NCI-H187 (cell line): ENCODE data around the gene ADIRF.
"Not testable (repeated sequence)": the region's sequence is repeated elsewhere in the genome, so short reads cannot be mapped to it uniquely, and the experiment has no call there.

ENCODE experiments used
- DNase-seq, 2 experiments: peaks; one replicate each; lab custom pipeline; 2025; lab: John Stamatoyannopoulos, UW

Gene ADIRF

DNA sequence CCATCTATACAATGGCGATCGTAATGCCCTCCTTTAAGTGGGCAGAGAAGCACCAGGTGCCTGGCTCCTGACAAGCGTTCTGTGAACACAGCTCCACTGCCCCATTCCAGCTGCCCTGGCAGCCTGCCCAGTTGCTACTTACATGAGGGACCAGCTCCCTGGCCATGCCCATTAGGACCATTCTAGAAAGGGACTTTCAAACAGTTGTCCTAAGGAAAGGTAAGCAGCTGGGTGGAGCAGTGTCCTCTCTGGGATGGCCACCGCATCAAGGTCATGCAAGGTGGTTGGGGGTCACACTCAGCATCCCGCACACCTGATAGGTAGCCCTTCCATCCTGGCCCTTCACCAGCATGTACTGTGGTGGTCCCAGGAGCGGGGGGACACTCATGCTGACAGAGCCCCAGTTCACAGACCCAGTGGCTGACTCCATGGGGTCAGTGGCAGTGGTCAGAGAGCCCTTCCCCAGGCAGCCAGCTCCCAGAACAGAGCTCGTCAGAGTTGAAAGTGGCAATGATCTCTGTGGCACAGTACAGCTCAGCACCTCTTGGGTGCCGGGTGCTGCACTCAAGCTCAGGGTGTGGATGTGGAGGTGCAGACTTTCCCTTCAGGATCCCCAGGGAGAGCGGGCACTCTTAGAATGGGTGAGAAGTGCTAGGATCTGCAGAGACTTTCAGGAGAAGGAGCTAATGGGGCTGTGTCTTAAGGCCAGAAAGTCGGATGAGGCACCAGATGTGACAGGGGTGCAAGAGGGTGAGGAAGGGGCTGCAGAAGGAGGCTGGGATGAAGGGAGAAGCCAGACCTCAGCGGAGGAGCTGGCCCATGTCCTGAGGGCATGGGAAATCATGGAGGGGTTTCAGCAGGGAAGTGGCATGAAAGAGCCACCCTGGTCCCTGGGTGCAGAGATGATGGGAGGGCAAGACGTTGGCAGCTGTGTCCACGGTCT, 21.8 kb upstream of the ADIRF start:
- DNase-seq: no peak

DNA sequence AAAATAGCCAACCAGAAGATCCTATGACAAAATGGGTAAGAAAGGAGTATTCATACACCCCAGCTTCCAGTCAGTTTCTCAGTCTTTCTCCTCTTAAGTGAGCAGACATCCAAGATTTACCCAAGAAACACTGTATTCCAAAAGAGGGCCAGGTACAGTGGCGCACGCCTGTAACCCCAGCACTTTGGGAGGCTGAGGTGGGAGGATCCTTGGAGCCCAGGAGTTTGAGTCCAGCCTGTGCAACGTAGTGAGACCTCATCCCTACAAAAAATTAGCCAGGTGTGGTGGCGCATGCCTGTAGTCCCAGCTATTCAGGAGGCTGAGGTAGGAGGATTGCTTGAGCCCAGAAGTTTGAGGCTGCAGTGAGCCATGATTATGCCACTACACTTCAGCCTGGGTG, 20.5 kb upstream of the ADIRF start:
- DNase-seq: not testable (repeated sequence)

DNA sequence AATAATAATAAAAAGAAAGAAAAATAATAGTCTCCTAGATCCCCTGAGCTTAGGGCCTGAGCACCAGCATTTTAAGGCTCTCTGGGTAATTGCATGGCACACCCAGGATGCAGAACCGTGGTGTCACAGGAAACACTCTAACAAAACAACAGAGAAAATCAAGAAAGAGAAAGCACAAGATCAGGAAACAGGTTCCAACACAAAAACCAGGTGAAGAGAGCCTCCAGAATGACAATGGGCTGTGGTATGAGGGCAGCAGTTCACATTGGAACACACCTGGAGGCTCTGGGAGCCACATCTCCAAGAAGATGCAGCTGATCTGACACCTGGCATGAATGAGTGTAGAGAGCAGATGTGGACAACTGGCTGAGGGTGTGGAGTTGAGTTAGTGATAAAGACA, 17.9 kb upstream of the ADIRF start:
- DNase-seq: no peak

DNA sequence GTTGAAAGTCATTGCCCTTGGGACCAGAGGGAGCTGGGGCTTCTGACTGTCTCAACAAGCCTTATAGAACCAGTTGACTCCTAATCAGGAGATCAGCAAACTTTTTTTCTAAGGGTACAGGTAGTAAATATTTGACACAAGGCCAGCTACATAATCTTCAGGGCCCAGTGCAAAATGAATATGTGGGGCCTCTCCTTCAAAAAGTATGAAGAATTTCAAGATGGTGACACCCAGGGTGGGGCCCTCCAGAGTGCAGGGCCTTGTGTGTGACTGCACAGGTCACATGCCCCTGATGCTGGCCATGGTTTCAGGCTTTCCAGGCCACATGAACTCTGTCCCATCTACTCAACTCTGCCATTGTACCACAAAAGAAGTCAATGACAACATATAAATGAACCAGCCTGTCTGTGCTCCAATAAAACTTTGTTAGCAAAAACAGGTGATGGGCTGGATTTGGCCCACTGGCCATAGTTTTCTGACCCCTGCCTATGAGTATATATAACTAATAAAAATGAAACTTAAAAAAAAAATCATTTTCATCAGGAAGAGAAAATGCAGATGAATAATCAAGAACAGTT, 17.0 kb upstream of the ADIRF start:
- no peak for DNase-seq

DNA sequence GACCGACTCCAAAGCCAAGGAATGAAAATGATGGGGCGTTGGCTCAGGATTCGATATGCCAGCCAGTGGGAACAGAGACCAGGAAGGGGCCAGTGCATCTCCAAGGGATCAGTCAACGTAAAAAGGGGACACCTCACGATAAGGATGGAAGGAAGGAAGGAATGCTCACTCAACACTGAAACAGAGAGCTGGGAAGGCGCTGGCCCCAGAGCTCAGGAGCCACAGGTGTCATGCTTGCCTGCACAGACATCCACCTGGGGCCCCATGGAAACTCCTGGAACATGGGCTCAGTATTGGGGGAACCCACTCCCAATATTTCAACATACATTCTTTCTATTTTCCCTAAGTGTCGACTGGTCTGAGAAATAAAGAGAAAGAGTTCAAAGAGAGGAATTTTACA, 16.2 kb upstream of the ADIRF start:
- no peak for DNase-seq

DNA sequence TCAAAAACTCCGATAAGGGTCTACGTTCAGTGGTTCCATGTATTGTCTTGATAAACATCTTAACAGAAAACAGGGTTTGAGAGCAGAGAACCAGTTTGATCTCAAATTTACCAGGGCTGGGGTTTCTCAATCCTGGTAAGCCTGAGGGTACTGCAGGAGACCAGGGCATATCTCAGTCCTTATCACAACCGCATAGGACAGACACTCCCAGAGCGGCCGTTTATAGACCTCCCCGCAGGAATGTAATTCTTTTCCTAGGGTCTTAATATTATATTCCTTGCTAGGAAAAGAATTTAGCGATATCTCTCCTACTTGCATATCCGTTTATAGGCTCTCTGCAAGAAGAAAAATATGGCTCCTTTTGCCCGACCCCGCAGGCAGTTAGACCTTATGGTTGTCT, 15.6 kb upstream of the ADIRF start:
- not testable (repeated sequence) for DNase-seq

DNA sequence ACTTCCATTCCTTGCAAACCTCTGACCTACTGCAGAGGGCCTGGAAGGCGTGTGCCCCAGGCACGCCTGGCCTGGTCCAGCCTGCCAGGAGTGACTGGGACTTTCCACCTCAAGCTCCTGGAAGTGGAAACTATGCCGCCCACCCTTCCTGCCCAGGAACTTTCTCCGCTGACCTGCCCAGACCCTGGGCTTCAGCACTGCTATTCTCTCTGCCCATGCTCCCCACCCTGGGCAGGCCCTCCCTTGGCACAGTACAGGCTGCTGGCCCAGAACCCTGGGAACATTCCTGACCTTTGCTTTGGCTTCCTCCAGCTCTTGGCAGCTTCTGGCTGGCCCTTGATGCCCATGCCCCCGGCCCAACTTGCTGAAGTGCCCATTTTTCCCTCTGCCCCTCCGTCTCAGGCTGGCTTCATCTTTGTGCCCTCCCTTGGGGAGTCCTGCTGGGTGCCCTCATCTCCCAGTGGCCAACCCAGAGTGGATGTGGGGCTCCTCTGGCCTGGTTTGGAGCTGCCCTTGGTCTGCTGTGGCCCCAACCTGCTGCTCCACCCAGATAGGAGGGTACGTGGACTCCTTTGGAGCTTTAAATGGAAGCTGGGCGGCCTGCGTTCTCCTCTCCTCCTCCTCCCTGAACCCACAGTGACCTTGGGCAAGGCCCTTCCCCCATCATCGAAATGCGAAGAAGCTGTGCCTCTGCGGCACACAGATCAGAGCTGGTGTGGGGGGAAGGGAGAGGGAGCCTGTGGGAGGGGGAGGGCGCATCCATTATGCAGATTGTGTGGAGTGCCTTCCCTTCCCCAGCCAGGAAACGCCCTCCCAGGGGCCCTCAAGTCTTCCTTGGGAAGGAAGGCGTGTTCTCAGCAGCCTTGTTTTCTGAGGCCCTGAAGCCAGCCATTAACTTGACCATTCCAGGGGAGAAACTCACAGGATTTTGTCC, 14.3 kb upstream of the ADIRF start:
- no peak for DNase-seq

DNA sequence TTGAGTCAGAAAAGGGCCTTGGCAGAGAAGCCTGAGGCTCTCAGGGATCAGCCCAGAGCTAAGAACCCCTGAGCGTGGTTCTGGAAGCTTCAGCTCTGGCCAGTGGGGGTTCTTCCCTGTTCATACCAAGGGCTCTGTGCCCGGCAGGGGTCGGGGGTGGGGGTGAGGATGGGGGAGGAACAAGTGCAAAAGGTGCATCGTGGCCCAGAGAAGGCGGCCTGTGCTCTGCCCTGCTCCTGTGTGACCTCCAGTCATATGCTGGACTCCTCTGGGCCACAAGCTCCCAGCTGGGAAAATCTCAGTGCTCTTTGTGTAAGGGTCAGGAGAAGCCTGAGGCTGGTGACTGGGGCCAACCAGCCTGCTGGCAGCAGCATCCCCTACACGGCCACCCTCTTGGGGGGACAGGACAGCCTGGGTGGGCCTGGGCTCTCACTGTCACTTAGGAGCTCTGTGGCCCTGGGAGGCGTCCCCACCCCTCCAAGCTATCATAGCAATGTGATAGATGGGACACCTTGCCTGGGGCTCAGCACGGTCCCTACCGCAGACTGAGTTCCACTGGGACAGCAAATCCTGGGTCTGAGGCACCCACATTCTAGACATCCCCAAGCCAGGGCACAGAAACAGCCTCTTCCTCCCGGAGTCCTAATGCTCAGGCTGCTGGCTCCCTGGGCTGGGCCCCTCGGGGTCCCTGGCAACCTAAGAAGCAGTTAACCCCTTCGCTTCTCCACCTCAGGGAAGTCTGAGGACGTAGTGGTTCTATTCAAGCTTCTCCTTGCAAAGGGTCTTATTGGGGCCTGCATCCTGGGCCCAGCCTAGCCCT, 13.4 kb upstream of the ADIRF start:
- no peak for DNase-seq

DNA sequence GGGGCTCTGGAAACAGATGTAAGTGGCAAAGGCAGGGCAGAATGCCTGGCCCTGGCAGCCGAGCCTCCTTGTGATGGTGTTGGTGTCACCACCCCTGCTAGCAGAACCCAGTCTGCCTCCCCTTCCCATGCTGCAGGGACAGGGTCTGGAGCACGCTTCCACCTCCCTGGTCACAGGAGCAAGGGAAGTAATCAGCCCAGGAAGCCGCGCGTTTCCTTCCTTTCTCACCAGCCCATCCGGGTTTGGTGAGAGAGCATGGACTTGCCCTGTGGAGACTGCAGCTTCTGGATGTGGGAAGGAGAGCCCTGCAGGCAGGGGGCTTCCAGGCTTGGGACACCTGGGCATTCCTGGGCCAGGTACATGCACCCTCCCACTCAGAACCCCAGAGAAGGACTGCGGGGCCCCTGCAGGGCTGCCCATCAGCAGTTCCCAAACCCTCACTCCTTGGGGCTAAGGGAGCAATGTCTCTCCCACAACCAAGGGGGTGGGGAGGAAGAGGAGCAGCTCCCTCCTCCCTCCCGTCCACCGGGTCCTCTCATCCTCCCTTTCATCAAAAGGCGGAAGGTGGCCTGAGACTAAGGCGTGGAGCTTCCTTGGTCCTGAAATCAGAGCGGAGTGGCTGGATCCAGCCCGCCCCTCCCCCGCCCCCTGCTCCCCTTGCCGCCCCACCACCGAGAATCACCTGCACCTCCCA, 12.6 kb upstream of the ADIRF start:
- DNase-seq: no peak

DNA sequence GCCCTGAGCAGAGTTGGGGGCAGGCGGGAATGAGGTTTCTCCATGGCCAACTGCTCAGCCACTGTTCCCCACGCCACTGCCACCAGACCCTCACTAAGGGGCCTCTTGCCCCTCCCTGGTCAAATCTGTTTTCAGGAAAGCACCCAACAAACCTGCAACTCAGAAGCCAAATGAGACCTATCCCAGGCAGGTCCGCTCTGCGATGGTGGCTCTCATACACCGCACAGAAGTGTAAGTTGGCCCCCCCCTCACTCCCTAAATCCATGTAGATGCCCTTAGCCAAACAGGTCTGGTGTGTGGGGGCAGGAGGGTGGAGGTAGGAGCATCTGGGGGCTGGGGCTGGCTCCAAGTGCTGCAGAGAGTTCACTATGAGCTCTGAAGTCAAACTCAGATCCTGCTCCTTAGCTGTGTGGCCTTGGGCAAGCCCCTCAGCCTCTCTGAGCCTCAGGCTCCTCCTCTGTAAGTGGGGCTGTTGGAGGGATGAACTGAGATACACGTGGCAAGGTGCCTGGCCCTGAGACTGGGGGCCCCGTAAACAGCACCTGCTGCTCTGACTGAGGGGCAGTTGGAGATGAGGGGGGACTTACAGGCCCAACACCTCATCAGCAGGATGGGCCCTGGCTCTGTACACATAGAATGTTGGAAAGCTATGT, 12.0 kb upstream of the ADIRF start:
- no peak for DNase-seq

DNA sequence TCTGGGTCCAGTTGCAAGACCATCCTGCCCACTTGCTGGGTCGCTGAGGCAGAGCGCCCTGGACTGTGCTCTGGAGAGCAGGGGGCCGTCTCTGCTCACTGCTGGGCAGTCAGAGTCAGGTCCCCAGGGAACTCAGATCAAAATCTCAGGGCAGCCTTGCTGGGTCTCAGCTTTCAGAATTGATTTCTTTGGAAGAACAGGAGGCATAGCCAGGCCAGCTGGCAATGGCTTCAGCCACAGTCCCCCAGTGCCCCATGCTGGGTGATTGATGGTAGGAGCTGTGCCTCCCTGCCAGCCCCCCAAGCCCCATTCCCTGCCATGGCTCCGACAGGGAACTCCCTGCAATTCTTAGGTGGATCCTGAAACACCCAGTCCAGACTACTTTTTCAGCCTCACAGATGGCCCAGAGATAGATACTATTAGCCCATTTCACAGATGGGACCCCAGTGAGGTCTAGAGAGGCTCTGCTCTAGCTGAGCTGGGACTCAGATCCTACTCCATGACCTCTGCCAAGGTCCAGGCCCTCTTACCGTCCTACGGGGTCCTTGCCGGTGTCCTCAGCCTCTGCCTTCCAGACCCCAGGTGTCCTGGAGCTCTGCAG, 11.3 kb upstream of the ADIRF start:
- no peak for DNase-seq

DNA sequence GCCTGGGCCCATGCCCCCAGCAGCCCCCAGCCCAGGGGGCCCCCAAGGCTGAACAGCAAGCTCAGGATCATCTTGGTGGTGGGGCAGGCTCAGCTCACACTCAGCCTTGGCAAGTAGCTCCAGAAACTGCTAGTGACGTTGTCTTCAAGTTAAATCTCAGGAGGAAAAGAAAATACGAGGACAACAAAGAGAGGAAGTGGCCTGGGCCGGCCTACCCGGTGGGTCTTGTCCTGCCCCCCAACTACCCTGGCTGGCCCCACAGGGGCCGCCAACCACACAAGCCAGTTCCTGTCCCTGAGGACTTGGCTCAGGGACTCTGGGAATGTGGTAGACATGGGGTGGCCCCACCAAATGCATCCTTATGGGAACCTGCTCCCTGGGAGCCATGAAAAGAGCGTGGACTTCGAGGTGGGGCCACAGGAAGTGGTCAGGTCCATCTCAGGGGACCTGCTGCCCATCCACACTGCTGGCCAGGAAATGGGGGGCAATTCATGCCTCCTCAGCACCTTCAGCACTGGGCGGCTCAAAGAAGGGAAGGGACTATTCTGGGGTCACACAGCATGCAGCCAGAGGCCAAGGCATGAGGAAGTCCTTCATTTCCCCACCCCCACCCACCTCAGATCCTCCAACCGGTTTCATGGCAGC, 10.7 kb upstream of the ADIRF start, which contains the start of gene MMRN2:
MMRN2 (minus strand) TSS at position 145 of the 645 bp plus-strand sequence; CDS start at position 71, 74 bp downstream.
- no peak for DNase-seq

DNA sequence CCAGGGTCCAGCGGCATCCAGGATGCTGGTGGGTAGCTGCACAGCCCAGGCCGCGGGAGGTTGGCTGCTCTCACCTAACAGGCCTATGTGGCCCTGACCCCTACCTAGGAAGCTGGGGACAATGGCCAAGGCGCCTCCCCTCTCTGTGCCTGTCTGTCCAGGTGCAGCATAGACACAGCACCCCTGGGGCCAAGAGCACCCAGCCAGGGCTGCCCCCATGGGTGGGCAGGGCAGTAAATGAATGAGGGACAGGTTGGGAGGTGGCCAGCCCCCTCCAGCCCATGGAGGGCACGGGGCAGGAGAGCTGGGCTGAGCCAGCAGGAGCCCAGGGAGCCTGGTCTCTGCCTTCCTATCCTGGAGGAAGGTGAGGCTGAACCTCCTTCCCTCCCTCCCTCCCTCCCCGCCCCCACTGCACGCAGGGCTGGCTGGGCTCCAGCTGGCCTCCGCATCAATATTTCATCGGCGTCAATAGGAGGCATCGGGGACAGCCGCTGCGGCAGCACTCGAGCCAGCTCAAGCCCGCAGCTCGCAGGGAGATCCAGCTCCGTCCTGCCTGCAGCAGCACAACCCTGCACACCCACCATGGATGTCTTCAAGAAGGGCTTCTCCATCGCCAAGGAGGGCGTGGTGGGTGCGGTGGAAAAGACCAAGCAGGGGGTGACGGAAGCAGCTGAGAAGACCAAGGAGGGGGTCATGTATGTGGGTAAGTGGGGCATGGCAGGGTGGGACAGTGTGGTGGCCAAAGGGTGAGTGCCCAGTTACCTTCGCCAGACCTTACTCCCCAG, 10.0 kb upstream of the ADIRF start, which contains the start of gene SNCG:
SNCG (plus strand) TSS at position 484 of the 785 bp plus-strand sequence; CDS start at position 583, 99 bp downstream.
- DNase-seq: no peak

DNA sequence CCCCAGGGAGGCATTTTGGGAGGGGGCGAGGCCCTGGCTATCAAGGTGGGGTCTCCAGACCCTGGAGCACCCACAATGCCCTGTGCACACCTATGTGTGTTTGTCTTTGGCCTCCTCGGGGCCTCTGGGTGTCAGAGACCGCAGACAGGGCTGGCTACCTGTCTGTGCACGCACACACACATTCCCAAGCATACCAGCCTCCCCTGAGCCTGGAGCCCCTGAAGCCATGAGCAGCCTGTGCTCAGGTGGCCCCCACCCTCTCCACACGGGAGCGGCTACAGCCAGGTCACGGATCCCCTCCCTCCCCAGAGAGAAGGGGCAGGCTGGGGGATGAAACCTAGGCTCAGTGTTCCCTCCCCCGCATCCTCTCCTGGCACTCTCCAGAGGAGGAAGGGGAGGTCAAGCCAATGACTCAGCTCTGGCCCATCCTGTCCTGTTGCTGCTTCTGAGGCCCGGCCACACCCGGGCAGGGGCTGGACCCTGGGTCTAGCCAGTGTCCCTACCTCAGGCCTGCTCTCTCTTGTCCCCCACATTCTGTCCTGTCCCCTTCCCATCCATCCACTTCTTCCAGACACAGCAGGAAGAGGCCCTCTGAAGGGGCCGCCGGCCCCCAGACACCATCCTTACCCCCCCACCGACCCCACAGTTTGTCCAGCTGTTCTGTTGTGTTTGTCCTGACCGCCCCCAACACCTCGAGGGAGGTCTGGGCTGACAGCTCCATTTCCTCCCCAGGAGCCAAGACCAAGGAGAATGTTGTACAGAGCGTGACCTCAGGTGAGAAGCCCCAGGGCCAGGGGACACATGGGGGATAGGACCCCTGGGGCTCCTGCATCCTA, 9.2 kb upstream of the ADIRF start:
- no peak for DNase-seq

DNA sequence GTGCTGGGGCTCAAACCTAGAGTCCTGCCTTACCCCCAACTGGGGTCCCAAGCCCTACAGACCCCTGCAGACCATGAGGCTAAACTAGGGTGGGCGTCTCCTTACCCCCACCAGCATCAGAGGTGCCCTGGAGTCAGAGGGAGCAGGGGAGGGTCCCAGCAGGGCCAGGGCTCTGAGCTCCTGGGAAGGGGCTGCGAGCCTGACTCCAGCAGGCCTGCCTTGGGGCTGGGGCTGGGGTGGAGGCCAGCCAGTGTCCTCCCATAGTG, 8.6 kb upstream of the ADIRF start:
- DNase-seq: no peak

DNA sequence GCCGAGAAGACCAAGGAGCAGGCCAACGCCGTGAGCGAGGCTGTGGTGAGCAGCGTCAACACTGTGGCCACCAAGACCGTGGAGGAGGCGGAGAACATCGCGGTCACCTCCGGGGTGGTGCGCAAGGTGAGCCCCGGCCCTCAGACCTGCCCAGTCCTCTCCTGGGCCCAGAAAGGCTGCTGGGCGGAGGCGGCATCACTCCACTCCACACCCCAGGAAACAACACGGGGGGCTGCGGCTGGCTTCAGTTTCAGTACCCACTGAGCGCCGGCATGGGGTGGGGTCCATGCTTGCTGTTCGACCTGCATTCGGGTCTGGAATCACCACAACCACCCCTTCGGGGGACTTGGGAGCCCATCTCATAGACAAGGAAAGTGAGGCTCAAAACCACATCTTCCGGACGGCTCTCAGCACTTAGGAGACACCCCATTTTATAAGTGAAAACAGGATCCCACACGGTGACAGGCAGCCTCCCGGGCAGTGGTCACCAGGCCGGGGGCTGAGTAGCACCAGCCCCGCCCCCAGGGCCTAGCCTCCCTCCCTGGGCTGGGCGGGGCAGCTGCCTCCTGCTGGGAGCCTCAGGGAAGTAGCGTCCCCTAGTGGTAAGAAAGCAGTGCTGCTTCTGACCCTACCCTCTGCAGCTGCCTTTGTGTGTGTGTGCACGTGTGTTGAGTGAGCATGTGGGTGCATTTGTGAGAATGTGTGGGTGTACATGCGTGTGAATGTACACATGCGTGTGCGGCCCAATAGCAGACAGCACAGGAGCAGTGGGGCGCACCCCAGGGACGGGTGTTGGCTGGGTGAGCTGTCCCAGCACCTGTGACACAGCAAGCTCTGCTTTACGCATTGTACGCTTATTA, 8.0 kb upstream of the ADIRF start:
- DNase-seq: no peak
